Measurements from ENCODE around the gene DYNC1H1.
A peak's percentile ranks its signal among the peaks of the same experiment; 100 is the strongest.

Gene DYNC1H1

DNA sequence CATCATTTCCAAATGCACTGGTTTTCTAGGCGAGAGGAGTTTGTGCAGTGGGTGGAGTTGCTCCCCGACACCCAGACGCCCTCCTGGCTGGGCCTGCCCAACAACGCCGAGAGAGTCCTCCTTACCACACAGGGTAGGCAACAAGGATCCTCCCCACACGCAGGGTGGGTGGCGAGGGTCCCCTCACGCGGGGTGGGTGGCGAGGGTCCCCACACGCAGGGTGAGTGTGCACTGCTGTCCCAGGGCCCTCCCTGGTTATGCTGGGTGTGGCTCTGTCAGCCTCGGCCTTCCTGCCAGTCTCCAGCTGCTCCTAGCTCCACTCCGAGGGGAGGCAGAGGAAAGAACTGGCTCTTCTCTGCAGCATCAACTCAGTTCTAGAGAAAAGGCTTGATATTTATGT is 80.2 kb downstream of the DYNC1H1 start:
- POLR2A ChIA-PET: no interaction called here
- TF ChIP-seq KLF1 (tag by site-specific recombination; IDR thresholded peaks at IDR 0.05) (peak; percentile 43), ZNF530 (tag by site-specific recombination; IDR thresholded peaks at IDR 0.05; ENCODE audit: low read depth) (no peak)
- CTCF ChIA-PET: interaction anchor here (1.9 kb wide), 1 partner anchor 8 kb away, joined by 7 read pairs; no protein-coding TSS in a partner anchor
- no peaks in the 10 kb centered on the region; the same call in 1 of the 2 replicates for H3K4me1 ChIP-seq (ENCODE audit: control insufficient read depth, insufficient read depth, low read length)
- no peak overlapping the region for H3K4me3 ChIP-seq (ENCODE audit: low read depth, low read length)
- no peak overlapping the region for H3K27ac ChIP-seq (ENCODE audit: extremely low read depth, low read depth, low read length)
- H3K36me3 ChIP-seq (ENCODE audit: control insufficient read depth in 2 of 2, insufficient read depth in 1 of 2, low read length in 2 of 2): peaks cover 34 to 90% of the 10 kb centered on the region in 2 experiments
- H3K9me3 ChIP-seq (ENCODE audit: control insufficient read depth, insufficient read depth, low read depth, low read length): no peaks in the 10 kb centered on the region

DNA sequence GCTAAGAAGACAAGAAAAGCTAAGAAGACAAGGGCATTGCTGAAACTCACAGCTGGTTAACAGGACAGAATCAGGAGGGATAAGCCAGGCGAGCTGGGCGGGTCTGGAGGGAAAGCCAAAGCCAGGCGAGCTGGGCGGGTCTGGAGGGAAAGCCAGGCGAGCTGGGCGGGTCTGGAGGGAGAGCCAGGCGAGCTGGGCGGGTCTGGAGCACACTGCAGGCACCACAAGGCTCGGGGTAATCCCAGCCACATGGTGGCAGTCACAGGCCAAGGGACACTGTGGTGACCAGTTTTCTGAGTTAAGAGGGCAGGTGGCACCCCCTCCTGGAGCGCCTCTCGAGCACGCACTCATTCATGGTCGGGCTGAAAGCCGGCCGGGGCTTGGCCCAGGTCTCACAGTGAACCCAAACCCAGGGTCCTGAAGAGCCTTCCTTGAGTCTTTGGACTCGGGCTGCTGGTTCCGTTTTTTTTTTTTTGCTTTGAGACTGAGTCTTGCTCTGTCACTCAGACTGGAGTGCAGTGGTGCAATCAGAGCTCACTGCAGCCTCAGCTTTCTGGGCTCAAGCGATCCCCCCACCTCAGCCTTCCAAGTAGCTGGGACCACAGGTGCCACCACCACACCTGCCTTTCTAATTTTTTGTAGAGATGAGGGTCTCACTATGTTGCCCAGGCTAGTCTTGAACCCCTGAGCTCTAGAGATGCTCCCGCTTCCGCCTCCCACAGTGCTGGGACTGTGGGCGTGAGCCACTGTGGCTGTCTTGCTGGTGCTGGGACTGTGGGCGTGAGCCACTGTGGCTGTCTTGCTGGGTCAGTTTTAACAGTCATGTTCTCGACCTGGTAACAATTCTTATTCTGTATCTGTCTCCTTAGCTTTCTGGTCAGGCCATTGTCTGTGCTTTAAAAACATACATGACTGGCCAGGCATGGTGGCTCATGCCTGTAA is 82.2 kb downstream of the DYNC1H1 start:
- H3K4me3 ChIP-seq (ENCODE audit: low read depth, low read length): no peak overlapping the region
- H3K36me3 ChIP-seq (ENCODE audit: control insufficient read depth in 2 of 2, insufficient read depth in 1 of 2, low read length in 2 of 2): peaks cover 37 to 89% of the 10 kb centered on the region in 2 experiments
- no peak overlapping the region for H3K27ac ChIP-seq (ENCODE audit: extremely low read depth, low read depth, low read length)
- H3K9me3 ChIP-seq (ENCODE audit: control insufficient read depth, insufficient read depth, low read depth, low read length): no peaks in the 10 kb centered on the region
- ChIA-PET CTCF (interaction anchor here (0.6 to 2.3 kb wide), 16 partner anchors 10 to 287 kb away, joined by 3 to 13 read pairs (median 4); no protein-coding TSS in a partner anchor), POLR2A (interaction anchor here (1.5 kb wide), 1 partner anchor 30 kb away, joined by 3 read pairs; no protein-coding TSS in a partner anchor)
- no peaks in the 10 kb centered on the region; the same call in 1 of the 2 replicates for H3K4me1 ChIP-seq (ENCODE audit: control insufficient read depth, insufficient read depth, low read length)
- TF ChIP-seq, protein P1, sequence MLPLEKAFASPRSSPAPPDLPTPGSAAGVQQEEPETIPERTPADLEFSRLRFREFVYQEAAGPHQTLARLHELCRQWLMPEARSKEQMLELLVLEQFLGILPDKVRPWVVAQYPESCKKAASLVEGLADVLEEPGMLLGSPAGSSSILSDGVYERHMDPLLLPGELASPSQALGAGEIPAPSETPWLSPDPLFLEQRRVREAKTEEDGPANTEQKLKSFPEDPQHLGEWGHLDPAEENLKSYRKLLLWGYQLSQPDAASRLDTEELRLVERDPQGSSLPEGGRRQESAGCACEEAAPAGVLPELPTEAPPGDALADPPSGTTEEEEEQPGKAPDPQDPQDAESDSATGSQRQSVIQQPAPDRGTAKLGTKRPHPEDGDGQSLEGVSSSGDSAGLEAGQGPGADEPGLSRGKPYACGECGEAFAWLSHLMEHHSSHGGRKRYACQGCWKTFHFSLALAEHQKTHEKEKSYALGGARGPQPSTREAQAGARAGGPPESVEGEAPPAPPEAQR (tag by site-specific recombination; IDR thresholded peaks at IDR 0.05): no peak
- TF ChIP-seq MEIS1 (CRISPR knock-in tag; IDR thresholded peaks at IDR 0.05; ENCODE audit: borderline replicate concordance) (no peak), ZNF175 (tag by site-specific recombination; IDR thresholded peaks at IDR 0.05) (no peak), ZNF157 (tag by site-specific recombination; IDR thresholded peaks at IDR 0.05) (no peak), ZNF624 (tag by site-specific recombination; IDR thresholded peaks at IDR 0.05) (no peak), ZNF302 (tag by site-specific recombination; IDR thresholded peaks at IDR 0.05; ENCODE audit: low read depth) (no peak), ZNF426 (tag by site-specific recombination; IDR thresholded peaks at IDR 0.05) (no peak), ZNF404 (tag by site-specific recombination; IDR thresholded peaks at IDR 0.05) (no peak), ZIC2 (tag by site-specific recombination; IDR thresholded peaks at IDR 0.05) (no peak; the same call in 1 of the 2 replicates), ZNF10 (tag by site-specific recombination; IDR thresholded peaks at IDR 0.05) (no peak), MYNN (tag by site-specific recombination; IDR thresholded peaks at IDR 0.05; ENCODE audit: borderline replicate concordance) (no peak), REPIN1 (tag by site-specific recombination; IDR thresholded peaks at IDR 0.05; ENCODE audit: low read depth) (no peak), ZFP37 (tag by site-specific recombination; IDR thresholded peaks at IDR 0.05) (no peak), ZNF701 (tag by site-specific recombination; IDR thresholded peaks at IDR 0.05) (no peak), ZNF274 (IDR thresholded peaks at IDR 0.05; ENCODE audit: low read length) (no peak), ZNF274 (tag by site-specific recombination; IDR thresholded peaks at IDR 0.05; ENCODE audit: borderline replicate concordance) (no peak), ZNF777 (tag by site-specific recombination; IDR thresholded peaks at IDR 0.05; ENCODE audit: borderline replicate concordance) (no peak), ZNF473 (tag by site-specific recombination; IDR thresholded peaks at IDR 0.05) (no peak), ZNF37A (tag by site-specific recombination; IDR thresholded peaks at IDR 0.05) (no peak), KLF10 (tag by site-specific recombination; IDR thresholded peaks at IDR 0.05) (no peak)
- TF ChIP-seq, protein P2, sequence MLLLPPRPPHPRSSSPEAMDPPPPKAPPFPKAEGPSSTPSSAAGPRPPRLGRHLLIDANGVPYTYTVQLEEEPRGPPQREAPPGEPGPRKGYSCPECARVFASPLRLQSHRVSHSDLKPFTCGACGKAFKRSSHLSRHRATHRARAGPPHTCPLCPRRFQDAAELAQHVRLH (tag by site-specific recombination; IDR thresholded peaks at IDR 0.05): no peak
- TF ChIP-seq, protein P3, sequence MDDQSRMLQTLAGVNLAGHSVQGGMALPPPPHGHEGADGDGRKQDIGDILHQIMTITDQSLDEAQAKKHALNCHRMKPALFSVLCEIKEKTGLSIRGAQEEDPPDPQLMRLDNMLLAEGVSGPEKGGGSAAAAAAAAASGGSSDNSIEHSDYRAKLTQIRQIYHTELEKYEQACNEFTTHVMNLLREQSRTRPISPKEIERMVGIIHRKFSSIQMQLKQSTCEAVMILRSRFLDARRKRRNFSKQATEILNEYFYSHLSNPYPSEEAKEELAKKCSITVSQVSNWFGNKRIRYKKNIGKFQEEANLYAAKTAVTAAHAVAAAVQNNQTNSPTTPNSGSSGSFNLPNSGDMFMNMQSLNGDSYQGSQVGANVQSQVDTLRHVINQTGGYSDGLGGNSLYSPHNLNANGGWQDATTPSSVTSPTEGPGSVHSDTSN (CRISPR knock-in tag; IDR thresholded peaks at IDR 0.05): no peak
- TF ChIP-seq, protein P4, sequence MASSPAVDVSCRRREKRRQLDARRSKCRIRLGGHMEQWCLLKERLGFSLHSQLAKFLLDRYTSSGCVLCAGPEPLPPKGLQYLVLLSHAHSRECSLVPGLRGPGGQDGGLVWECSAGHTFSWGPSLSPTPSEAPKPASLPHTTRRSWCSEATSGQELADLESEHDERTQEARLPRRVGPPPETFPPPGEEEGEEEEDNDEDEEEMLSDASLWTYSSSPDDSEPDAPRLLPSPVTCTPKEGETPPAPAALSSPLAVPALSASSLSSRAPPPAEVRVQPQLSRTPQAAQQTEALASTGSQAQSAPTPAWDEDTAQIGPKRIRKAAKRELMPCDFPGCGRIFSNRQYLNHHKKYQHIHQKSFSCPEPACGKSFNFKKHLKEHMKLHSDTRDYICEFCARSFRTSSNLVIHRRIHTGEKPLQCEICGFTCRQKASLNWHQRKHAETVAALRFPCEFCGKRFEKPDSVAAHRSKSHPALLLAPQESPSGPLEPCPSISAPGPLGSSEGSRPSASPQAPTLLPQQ (tag by site-specific recombination; IDR thresholded peaks at IDR 0.05): 0 out of 2 replicates have a peak, but pooled peaks have one; percentile 21
- TF ChIP-seq, protein P5, sequence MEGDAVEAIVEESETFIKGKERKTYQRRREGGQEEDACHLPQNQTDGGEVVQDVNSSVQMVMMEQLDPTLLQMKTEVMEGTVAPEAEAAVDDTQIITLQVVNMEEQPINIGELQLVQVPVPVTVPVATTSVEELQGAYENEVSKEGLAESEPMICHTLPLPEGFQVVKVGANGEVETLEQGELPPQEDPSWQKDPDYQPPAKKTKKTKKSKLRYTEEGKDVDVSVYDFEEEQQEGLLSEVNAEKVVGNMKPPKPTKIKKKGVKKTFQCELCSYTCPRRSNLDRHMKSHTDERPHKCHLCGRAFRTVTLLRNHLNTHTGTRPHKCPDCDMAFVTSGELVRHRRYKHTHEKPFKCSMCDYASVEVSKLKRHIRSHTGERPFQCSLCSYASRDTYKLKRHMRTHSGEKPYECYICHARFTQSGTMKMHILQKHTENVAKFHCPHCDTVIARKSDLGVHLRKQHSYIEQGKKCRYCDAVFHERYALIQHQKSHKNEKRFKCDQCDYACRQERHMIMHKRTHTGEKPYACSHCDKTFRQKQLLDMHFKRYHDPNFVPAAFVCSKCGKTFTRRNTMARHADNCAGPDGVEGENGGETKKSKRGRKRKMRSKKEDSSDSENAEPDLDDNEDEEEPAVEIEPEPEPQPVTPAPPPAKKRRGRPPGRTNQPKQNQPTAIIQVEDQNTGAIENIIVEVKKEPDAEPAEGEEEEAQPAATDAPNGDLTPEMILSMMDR (tag by site-specific recombination; IDR thresholded peaks at IDR 0.05): peak; percentile 96
